Spleen (tissue), 7 donors: Measurements from ENCODE around the gene WDFY4.

Experiments
- CTCF ChIP-seq, 11 experiments: fragments of 200-600 bp in 7 of 11; fragments of 450-650 bp in 4 of 11; sonication (generic) in 4 of 11; IDR thresholded peaks in 8 of 11; conservative IDR thresholded peaks in 3 of 11; 1 replicate in 7 of 11; 2 replicates in 4 of 11; pipeline versions ENCODE4 v1.4.0 to v1.8.0; 2016 to 2021; ENCODE audit warnings: antibody characterized with exemption in 11 of 11, inconsistent platforms in 4 of 11, mild to moderate bottlenecking in 1 of 11
- POLR2A ChIP-seq, 3 donors: fragments of 450-650 bp; IDR thresholded peaks; one replicate each; pipeline ENCODE4 v1.5.1; 2017; ENCODE audit warnings: antibody characterized with exemption in 3 of 3, mild to moderate bottlenecking in 1 of 3
- POLR2AphosphoS5 ChIP-seq, 3 donors: sonication (generic); formaldehyde crosslinking; IDR thresholded peaks; one replicate each; pipeline ENCODE4 v1.5.1; 2017; ENCODE audit warnings: antibody characterized with exemption in 3 of 3
- donor health status: DM: no; HTN: no; CAD: no; lungs with moderate emphysema.
- donor health status: DM: no; HTN: no; CAD: no.
- donor health status: DM: no; HTN: no; CAD: no.

GRCh38 chr10:48895803-48896195 is 211.1 kb downstream of the WDFY4 start:
- TF ChIP-seq POLR2AphosphoS5 (IDR thresholded peaks at IDR 0.05) (no peak), CTCF (IDR thresholded peaks at IDR 0.05 in 8 of 11, conservative IDR thresholded peaks at IDR 0.05 in 3 of 11) (no peak), POLR2A (IDR thresholded peaks at IDR 0.05) (no peak)
